ENCODE results near the gene MAGEH1. TPM values are rescaled to one million over a fixed set of nuclear protein-coding genes. Genes with fewer than 3 reads are reported as not detected.

The MAGEH1 gene
- total RNA-seq, result 19.7 and 19.9 TPM in 2 replicates

DNA sequence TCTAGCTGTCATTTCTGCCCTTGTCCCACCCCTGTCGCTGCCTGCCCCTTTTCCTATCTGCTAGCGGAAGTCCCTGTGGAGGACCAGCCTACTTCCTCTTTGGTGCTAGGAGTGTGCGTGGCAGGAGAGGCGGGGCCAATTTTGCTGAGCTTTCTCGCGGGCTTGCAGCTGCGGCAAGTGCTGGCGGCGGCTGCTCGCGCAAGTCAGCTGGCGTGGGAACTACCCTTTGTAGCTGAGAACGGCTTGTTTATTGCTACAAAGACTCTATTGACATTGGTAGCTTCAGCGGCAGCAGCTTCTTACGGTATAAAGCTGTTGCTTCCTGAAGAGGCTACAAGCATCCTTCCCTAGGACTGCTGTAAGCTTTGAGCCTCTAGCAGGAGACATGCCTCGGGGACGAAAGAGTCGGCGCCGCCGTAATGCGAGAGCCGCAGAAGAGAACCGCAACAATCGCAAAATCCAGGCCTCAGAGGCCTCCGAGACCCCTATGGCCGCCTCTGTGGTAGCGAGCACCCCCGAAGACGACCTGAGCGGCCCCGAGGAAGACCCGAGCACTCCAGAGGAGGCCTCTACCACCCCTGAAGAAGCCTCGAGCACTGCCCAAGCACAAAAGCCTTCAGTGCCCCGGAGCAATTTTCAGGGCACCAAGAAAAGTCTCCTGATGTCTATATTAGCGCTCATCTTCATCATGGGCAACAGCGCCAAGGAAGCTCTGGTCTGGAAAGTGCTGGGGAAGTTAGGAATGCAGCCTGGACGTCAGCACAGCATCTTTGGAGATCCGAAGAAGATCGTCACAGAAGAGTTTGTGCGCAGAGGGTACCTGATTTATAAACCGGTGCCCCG is at the start of gene MAGEH1:
MAGEH1 (plus strand) TSS at position 138 of the 843 bp plus-strand sequence; CDS start at position 386, 248 bp downstream.

GRCh38 chrX:55489314-55490009 is 37.5 kb downstream of the MAGEH1 start, which contains the start of gene USP51:
TSS of gene USP51 (minus strand) at chrX:55489848. CDS start at chrX:55488939, 909 bp downstream.

Other genes with a start within 250 kb of the MAGEH1 start
- gene PAGE5, start 231.8 kb upstream of the MAGEH1 start, total RNA-seq, result not detected in 2 replicates
- gene PAGE3, start 187.2 kb upstream of the MAGEH1 start, total RNA-seq, result not detected in 2 replicates
- 0.79 and 1.00 TPM in 2 replicates for gene USP51, start 37.7 kb downstream of the MAGEH1 start, total RNA-seq
- not detected in 2 replicates for gene FOXR2, start 171.3 kb downstream of the MAGEH1 start, total RNA-seq

Measured in mammary microvascular endothelial cell (primary cell).